Lung (tissue), 12 donors: ENCODE results near the gene ADAM22. TPM values are rescaled to one million over a fixed set of nuclear protein-coding genes. Genes with fewer than 3 reads are reported as not detected.

ENCODE experiments used
- ATAC-seq: fragments of 200-7000 bp; cut with Tn5 transposase; one replicate; pipeline ENCODE4 v1.9.1; 2020; ENCODE audit warnings: moderate number of reproducible peaks; ENCODE audit not compliant: insufficient read depth, low FRiP score
- DNase-seq, 3 donors: peaks; one replicate each; pipeline ENCODE4 v3.0.0-alpha.2; 2013 to 2017
- H3K27ac ChIP-seq, 2 donors: one replicate each; pipeline ENCODE4 v1.5.1; 2013; ENCODE audit warnings: mild to moderate bottlenecking in 2 of 2, moderate library complexity in 2 of 2, control low read depth in 1 of 2, inconsistent platforms in 1 of 2, low read depth in 1 of 2, low read length in 1 of 2
- H3K27me3 ChIP-seq, 3 donors: one replicate each; pipeline ENCODE4 v1.5.1; 2013; ENCODE audit warnings: low read length in 2 of 3; ENCODE audit not compliant: control insufficient read depth in 3 of 3, insufficient read depth in 3 of 3
- H3K36me3 ChIP-seq, 4 donors: one replicate each; pipeline ENCODE4 v1.5.1; 2013; ENCODE audit warnings: low read length in 4 of 4, mild to moderate bottlenecking in 1 of 4, moderate library complexity in 1 of 4; ENCODE audit not compliant: control insufficient read depth in 4 of 4, insufficient read depth in 4 of 4
- H3K4me1 ChIP-seq, 5 donors: one replicate each; pipeline ENCODE4 v1.5.1; 2013; ENCODE audit warnings: low read length in 5 of 5, mild to moderate bottlenecking in 2 of 5, moderate library complexity in 1 of 5; ENCODE audit not compliant: control insufficient read depth in 5 of 5, insufficient read depth in 5 of 5
- H3K4me3 ChIP-seq: one replicate; pipeline ENCODE4 v1.5.1; 2013; ENCODE audit warnings: mild to moderate bottlenecking, control low read depth, moderate library complexity
- H3K9ac ChIP-seq, 2 donors: one replicate each; pipeline ENCODE4 v1.5.1; 2013; ENCODE audit warnings: low read length in 2 of 2, control low read depth in 1 of 2; ENCODE audit not compliant: insufficient read depth in 1 of 2
- H3K9me3 ChIP-seq, 4 donors: one replicate each; pipeline ENCODE4 v1.5.1; 2013; ENCODE audit warnings: low read length in 3 of 4, mild to moderate bottlenecking in 1 of 4, moderate library complexity in 1 of 4; ENCODE audit not compliant: control insufficient read depth in 4 of 4, insufficient read depth in 3 of 4
- CTCF ChIP-seq: IDR thresholded peaks from 2 replicates; pipeline ENCODE4 v1.5.1; 2012; ENCODE audit warnings: mild to moderate bottlenecking; ENCODE audit errors: control extremely low read depth, extremely low read depth
- WGBS, 2 donors: extraction: QIAGEN DNeasy Blood & Tissue Kit; methylation state at CpG; one replicate each; pipeline ENCODE4 v1.1.7; 2013; 5-methylcytosine and 5-hydroxymethylcytosine counted together
- polyA plus RNA-seq, 2 donors: library from polyadenylated mRNA; stranded (reverse); fragments of 200-250 nt; gene quantifications; one replicate each; pipeline ENCODE4 v1.2.1, GENCODE V29; 2013
- total RNA-seq, 2 donors: library from RNA; depleted of rRNA in 1 of 2; stranded (reverse); fragments of >200 nt in 1 of 2; gene quantifications; one replicate each; pipeline ENCODE4 v1.2.1, GENCODE V29; 2014 to 2021
- donor health status: control.
- donor health status: control.
- donor health status: Bipolar disorder and iron deficiency.
- donor health status: healthy.
- donor health status: DM: yes; HTN: yes; CAD: no.

ADAM22 gene
- total and polyA plus RNA-seq, 4 donors = 0.13 to 17.7 (median 0.97) TPM

DNA sequence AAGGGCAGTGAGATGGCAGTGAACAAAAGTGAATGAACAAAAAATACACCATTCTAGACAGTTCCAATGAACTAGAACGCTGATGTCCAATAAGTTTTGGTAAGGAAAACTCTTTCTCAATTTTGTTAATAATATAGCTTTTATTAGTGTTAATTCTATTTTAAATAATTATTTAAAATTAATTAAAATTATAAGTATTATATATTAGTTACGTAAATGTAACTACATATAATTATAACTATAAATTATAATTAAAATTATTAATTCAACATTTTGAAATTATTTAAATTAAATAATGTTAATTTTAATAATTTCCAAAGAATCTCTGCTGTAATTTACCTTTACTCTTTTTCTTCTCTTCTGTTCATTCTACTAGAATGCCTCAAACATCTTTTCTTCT lies 280.4 kb downstream of the ADAM22 start:
- ATAC-seq (no peak), DNase-seq (no peak)
- no peaks in the 10 kb centered on the region for H3K27me3 ChIP-seq
- H3K27ac ChIP-seq = no peak overlapping the region
- H3K4me1 ChIP-seq = peaks cover 0 to 16% (median 3%) of the 10 kb centered on the region in 5 donors
- 98 to 99% methylated on average over 2 of the region's 2 CpGs for WGBS, 2 donors
- H3K9me3 ChIP-seq = peaks cover 0 to 2% (median 0%) of the 10 kb centered on the region in 4 donors
- peaks cover 13 to 34% (median 22%) of the 10 kb centered on the region in 4 donors for H3K36me3 ChIP-seq
- TF ChIP-seq CTCF = no peak
- no peak overlapping the region for H3K9ac ChIP-seq
- H3K4me3 ChIP-seq = no peak overlapping the region

DNA sequence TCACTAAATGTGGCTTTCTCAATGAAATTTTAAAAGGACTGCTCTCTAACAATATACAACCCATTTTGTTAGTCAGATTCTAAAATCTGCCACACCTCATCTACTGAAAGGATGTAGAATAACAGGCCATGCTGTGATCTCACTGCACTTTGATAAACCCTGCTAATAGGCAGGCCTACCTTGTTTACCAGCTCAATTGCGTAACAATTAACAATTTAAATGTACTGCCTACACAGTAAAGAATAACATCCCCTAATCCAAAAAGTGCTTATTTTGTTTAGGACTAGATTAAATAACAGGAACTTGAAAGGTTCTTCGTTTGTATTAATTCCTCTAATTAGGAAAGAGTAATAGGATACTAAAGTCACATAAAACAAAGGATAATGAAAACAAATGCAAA lies 281.2 kb downstream of the ADAM22 start:
- Histone ChIP-seq H3K4me3 (no peak overlapping the region), H3K27me3 (no peaks in the 10 kb centered on the region), H3K4me1 (peaks cover 0 to 16% (median 3%) of the 10 kb centered on the region in 5 donors), H3K9ac (no peak overlapping the region), H3K9me3 (peaks cover 0 to 2% (median 0%) of the 10 kb centered on the region in 4 donors), H3K36me3 (peaks cover 7 to 25% (median 19%) of the 10 kb centered on the region in 4 donors), H3K27ac (no peak overlapping the region)
- DNase-seq = no peak
- 71 to 80% methylated on average over 2 of the region's 2 CpGs for WGBS, 2 donors
- no peak for TF ChIP-seq CTCF
- no peak for ATAC-seq

DNA sequence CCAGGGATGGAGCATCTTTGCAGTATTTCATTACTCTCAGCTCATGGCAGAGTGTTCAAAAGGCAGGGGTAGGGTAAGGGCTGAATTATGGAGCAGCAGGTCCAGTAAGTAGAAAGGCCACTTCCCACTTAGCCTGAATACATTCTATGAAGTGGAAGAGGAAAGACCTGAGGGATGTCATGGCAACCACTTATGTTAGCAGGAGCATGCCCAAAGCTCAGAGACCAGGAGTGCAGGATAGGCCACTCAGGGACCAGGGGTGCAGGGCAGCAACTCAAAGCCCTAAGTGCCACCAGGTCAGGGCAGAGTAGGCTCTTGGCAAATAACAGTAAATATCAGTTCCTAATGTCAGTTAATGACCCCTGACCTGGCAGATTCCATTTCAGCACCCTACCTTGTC lies 282.2 kb downstream of the ADAM22 start:
- H3K27me3 ChIP-seq = no peaks in the 10 kb centered on the region
- no peak for TF ChIP-seq CTCF
- H3K27ac ChIP-seq = no peak overlapping the region
- H3K9ac ChIP-seq = no peak overlapping the region
- ATAC-seq = no peak
- H3K9me3 ChIP-seq = peaks cover 0 to 2% (median 0%) of the 10 kb centered on the region in 4 donors
- H3K36me3 ChIP-seq = peaks cover 6 to 22% (median 18%) of the 10 kb centered on the region in 4 donors
- peak in 1 of 3 donors; percentile 24 for DNase-seq
- no peak overlapping the region for H3K4me3 ChIP-seq
- peaks cover 0 to 23% (median 8%) of the 10 kb centered on the region in 5 donors for H3K4me1 ChIP-seq
